ENCODE results near the gene SNRK.

Gene SNRK

DNA sequence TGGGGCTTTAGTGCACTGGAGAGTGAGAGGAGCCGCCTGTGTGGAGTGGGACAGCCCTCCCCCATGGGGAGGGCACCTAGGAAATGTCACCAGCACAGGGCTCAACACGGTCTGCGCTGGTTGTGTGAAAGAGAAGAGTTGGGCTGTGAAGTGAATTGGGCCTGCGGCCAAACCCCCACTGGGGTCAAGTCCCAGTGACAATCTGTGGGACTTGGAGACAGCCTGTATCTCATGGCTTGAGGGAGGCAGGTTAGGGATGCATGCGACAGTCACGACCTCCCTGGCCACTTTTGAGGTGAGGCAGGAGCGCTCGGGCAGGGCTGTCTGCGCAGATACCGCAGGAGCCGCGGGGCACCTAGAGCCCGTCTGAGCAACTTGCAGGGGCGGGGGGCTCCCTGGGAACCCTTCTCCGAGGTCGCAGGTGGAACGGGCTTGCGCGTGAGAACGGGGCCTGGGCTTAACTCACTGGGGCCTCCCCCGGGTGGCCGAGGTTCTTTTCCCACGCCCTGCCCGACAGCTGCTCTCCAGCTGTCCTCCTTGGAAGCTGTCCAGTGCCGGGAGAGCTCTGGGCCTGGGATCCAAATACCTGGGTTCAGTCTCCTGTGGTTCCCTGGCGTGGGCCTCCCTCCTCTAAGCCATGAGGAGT, 77.4 kb downstream of the SNRK start:
- H3F3A ChIP-seq (ENCODE audit: low read depth) = no peaks in the 10 kb centered on the region
- H3K9ac ChIP-seq (ENCODE audit: low read depth, low read length, poor library complexity, severe bottlenecking) = no peak overlapping the region
- no peak overlapping the region for H3K4me3 ChIP-seq (ENCODE audit: low read length, poor library complexity, severe bottlenecking)
- no peaks in the 10 kb centered on the region for H4K20me1 ChIP-seq (ENCODE audit: insufficient read depth, low read length, poor library complexity, severe bottlenecking)
- no peak overlapping the region for H2AFZ ChIP-seq (ENCODE audit: low read length)
- H3K9me2 ChIP-seq (replicated peaks; ENCODE audit: low read depth, low read length) = no peaks in the 10 kb centered on the region
- H3K4me1 ChIP-seq (ENCODE audit: insufficient read depth, low read length, poor library complexity, severe bottlenecking) = no peaks in the 10 kb centered on the region
- no peak overlapping the region for H3K4me2 ChIP-seq (ENCODE audit: low read depth, low read length, poor library complexity, severe bottlenecking)
- no peaks in the 10 kb centered on the region for H3K79me2 ChIP-seq (ENCODE audit: insufficient read depth, low read length)
- H3K9me3 ChIP-seq (ENCODE audit: insufficient read depth, low read depth, low read length) = no peaks in the 10 kb centered on the region
- no peaks in the 10 kb centered on the region; the same call in 1 of the 2 replicates for H3K36me3 ChIP-seq (ENCODE audit: insufficient read depth, low read length)
- TF ChIP-seq EZH2phosphoT487 (IDR thresholded peaks at IDR 0.05; ENCODE audit: borderline replicate concordance) = no peak
- TF ChIP-seq, protein P1, sequence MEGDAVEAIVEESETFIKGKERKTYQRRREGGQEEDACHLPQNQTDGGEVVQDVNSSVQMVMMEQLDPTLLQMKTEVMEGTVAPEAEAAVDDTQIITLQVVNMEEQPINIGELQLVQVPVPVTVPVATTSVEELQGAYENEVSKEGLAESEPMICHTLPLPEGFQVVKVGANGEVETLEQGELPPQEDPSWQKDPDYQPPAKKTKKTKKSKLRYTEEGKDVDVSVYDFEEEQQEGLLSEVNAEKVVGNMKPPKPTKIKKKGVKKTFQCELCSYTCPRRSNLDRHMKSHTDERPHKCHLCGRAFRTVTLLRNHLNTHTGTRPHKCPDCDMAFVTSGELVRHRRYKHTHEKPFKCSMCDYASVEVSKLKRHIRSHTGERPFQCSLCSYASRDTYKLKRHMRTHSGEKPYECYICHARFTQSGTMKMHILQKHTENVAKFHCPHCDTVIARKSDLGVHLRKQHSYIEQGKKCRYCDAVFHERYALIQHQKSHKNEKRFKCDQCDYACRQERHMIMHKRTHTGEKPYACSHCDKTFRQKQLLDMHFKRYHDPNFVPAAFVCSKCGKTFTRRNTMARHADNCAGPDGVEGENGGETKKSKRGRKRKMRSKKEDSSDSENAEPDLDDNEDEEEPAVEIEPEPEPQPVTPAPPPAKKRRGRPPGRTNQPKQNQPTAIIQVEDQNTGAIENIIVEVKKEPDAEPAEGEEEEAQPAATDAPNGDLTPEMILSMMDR (conservative IDR thresholded peaks at IDR 0.05; ENCODE audit: low read length) = no peak
- H3K27me3 ChIP-seq (ENCODE audit: insufficient read depth, low read length, poor library complexity, severe bottlenecking) = no peaks in the 10 kb centered on the region

DNA sequence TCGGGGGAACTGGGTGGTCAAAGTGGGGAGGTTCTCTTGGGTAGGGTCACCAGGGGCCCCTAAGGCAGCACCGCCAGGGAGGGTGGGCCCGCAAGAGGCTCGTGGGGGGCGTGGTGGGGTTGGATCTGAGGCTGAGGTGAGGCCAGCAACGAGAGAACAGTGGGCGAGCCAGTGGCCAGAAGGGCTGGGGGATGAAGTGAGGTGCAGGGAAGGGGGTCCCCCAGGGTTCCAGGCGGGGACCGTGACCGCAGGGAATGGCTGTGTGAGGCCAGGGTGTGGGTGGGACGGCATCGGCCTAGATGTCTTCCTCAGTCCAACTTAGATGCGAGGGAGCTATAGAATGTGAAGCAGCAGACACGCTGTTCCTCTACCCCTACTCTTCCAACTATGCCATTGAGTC, 78.2 kb downstream of the SNRK start:
- no peak overlapping the region for H3K4me3 ChIP-seq (ENCODE audit: low read length, poor library complexity, severe bottlenecking)
- no peaks in the 10 kb centered on the region for H3K4me1 ChIP-seq (ENCODE audit: insufficient read depth, low read length, poor library complexity, severe bottlenecking)
- H3K36me3 ChIP-seq (ENCODE audit: insufficient read depth, low read length) = no peaks in the 10 kb centered on the region; the same call in 1 of the 2 replicates
- no peak overlapping the region for H3K4me2 ChIP-seq (ENCODE audit: low read depth, low read length, poor library complexity, severe bottlenecking)
- no peaks in the 10 kb centered on the region for H3K79me2 ChIP-seq (ENCODE audit: insufficient read depth, low read length)
- H3K27me3 ChIP-seq (ENCODE audit: insufficient read depth, low read length, poor library complexity, severe bottlenecking) = no peaks in the 10 kb centered on the region
- no peaks in the 10 kb centered on the region for H3K9me3 ChIP-seq (ENCODE audit: insufficient read depth, low read depth, low read length)
- no peaks in the 10 kb centered on the region for H3K9me2 ChIP-seq (replicated peaks; ENCODE audit: low read depth, low read length)
- H2AFZ ChIP-seq (ENCODE audit: low read length) = no peak overlapping the region
- no peaks in the 10 kb centered on the region for H4K20me1 ChIP-seq (ENCODE audit: insufficient read depth, low read length, poor library complexity, severe bottlenecking)
- H3F3A ChIP-seq (ENCODE audit: low read depth) = no peaks in the 10 kb centered on the region
- H3K9ac ChIP-seq (ENCODE audit: low read depth, low read length, poor library complexity, severe bottlenecking) = no peak overlapping the region
- no peak for TF ChIP-seq EZH2phosphoT487 (IDR thresholded peaks at IDR 0.05; ENCODE audit: borderline replicate concordance)
- TF ChIP-seq, protein P1 (conservative IDR thresholded peaks at IDR 0.05; ENCODE audit: low read length) = no peak

DNA sequence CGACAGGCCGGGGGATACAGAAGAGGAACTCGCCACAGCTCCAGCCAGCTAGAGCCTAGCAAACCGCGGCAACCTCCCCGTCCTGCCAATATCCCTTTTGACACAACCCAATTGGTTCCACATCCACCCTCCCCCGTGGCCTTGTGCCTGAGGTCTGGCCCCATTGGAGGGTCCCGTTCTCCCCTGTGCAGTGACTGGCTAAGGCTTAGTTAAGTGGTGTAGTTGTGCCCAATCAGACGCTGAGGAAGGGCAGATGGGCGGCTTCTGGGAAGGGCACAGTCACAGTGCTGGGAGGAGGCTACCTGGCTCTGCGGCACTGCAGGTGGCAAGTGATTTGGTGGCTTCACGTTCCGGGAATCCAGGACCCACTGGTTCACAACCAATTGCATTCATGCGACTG, 78.6 kb downstream of the SNRK start:
- Histone ChIP-seq H3K9me2 (replicated peaks; ENCODE audit: low read depth, low read length) (no peaks in the 10 kb centered on the region), H2AFZ (ENCODE audit: low read length) (no peak overlapping the region)

More for the DNA sequence above, 78.6 kb downstream of the SNRK start:
- no peaks in the 10 kb centered on the region for H3K79me2 ChIP-seq (ENCODE audit: insufficient read depth, low read length)
- no peak for TF ChIP-seq EZH2phosphoT487 (IDR thresholded peaks at IDR 0.05; ENCODE audit: borderline replicate concordance)
- TF ChIP-seq, protein P1 (conservative IDR thresholded peaks at IDR 0.05; ENCODE audit: low read length) = no peak
- H3K9me3 ChIP-seq (ENCODE audit: insufficient read depth, low read depth, low read length) = no peaks in the 10 kb centered on the region
- H3K9ac ChIP-seq (ENCODE audit: low read depth, low read length, poor library complexity, severe bottlenecking) = no peak overlapping the region
- no peaks in the 10 kb centered on the region; the same call in 1 of the 2 replicates for H3K36me3 ChIP-seq (ENCODE audit: insufficient read depth, low read length)
- H3K4me1 ChIP-seq (ENCODE audit: insufficient read depth, low read length, poor library complexity, severe bottlenecking) = no peaks in the 10 kb centered on the region
- no peaks in the 10 kb centered on the region for H3F3A ChIP-seq (ENCODE audit: low read depth)
- no peaks in the 10 kb centered on the region for H3K27me3 ChIP-seq (ENCODE audit: insufficient read depth, low read length, poor library complexity, severe bottlenecking)
- no peaks in the 10 kb centered on the region for H4K20me1 ChIP-seq (ENCODE audit: insufficient read depth, low read length, poor library complexity, severe bottlenecking)
- H3K4me2 ChIP-seq (ENCODE audit: low read depth, low read length, poor library complexity, severe bottlenecking) = no peak overlapping the region
- no peak overlapping the region for H3K4me3 ChIP-seq (ENCODE audit: low read length, poor library complexity, severe bottlenecking)
